SK-N-DZ (cell line): ENCODE data around the gene CDKL2. TPM values are rescaled to one million over a fixed set of nuclear protein-coding genes. Genes with fewer than 3 reads are reported as not detected.
A peak's percentile ranks its signal among the peaks of the same experiment; 100 is the strongest.
"Not testable (repeated sequence)": the region's sequence is repeated elsewhere in the genome, so short reads cannot be mapped to it uniquely, and the experiment has no call there.

Source experiments
- DNase-seq: peaks from one replicate; pipeline ENCODE4 v3.0.0-alpha.2; 2015; ENCODE audit warnings: low spot score
- polyA plus RNA-seq, 2 experiments: library from polyadenylated mRNA; depleted of rRNA; stranded (reverse); fragments of >200 nt; gene quantifications; 2 replicates each; pipeline ENCODE4 v1.2.3, GENCODE V29; 2014

The CDKL2 gene
- 1.9 and 2.5 TPM in 2 replicates for polyA plus RNA-seq (2014; cell fraction: cytosol; rRNA removed)
- polyA plus RNA-seq (2014; cell fraction: nucleus; rRNA removed): 2.1 and 3.2 TPM in 2 replicates

- DNase-seq: peak; percentile 89
These were observed at the start of gene CDKL2 for GRCh38 chr4:75630174-75630936. Gene CDKL2, minus strand, starts transcription at chr4:75630528. Its CDS starts 4,540 bp downstream, at chr4:75625988.

GRCh38 chr4:75678965-75679364 lies 48.6 kb upstream of the CDKL2 start:
- DNase-seq: no peak

- DNase-seq: no peak
These were observed 48.1 kb upstream of the CDKL2 start for GRCh38 chr4:75678473-75678872.

- DNase-seq: no peak
These were observed 44.7 kb upstream of the CDKL2 start for GRCh38 chr4:75675004-75675531.

GRCh38 chr4:75673959-75674328 lies 43.6 kb upstream of the CDKL2 start:
- peak; percentile 8 for DNase-seq

- peak; percentile 97 for DNase-seq
These were observed 43.0 kb upstream of the CDKL2 start, which contains the start of gene G3BP2 for GRCh38 chr4:75673027-75673958. Gene G3BP2, minus strand, starts transcription at chr4:75673411. Its CDS starts 11,386 bp downstream, at chr4:75662025.

- peak; percentile 53 for DNase-seq
These were observed 42.2 kb upstream of the CDKL2 start for GRCh38 chr4:75672461-75673026.

GRCh38 chr4:75671802-75672421 lies 41.6 kb upstream of the CDKL2 start:
- DNase-seq: no peak

GRCh38 chr4:75668596-75668995 lies 38.3 kb upstream of the CDKL2 start:
- DNase-seq: no peak

- not testable (repeated sequence) for DNase-seq
These were observed 37.3 kb upstream of the CDKL2 start for GRCh38 chr4:75667636-75668035.

GRCh38 chr4:75666299-75666698 lies 36.0 kb upstream of the CDKL2 start:
- no peak for DNase-seq

- DNase-seq: not testable (repeated sequence)
These were observed 34.3 kb upstream of the CDKL2 start for GRCh38 chr4:75664604-75665003.

- no peak for DNase-seq
These were observed 32.3 kb upstream of the CDKL2 start for GRCh38 chr4:75662626-75663025.

GRCh38 chr4:75660491-75660890 lies 30.2 kb upstream of the CDKL2 start:
- no peak for DNase-seq

- DNase-seq: no peak
These were observed 29.2 kb upstream of the CDKL2 start for GRCh38 chr4:75659512-75660031.

GRCh38 chr4:75658876-75659275 lies 28.5 kb upstream of the CDKL2 start:
- DNase-seq: no peak

GRCh38 chr4:75655562-75655961 lies 25.2 kb upstream of the CDKL2 start:
- no peak for DNase-seq

GRCh38 chr4:75654905-75655304 lies 24.6 kb upstream of the CDKL2 start:
- DNase-seq: no peak

- DNase-seq: no peak
These were observed 23.6 kb upstream of the CDKL2 start for GRCh38 chr4:75653845-75654503.

GRCh38 chr4:75644095-75644494 lies 13.8 kb upstream of the CDKL2 start:
- no peak for DNase-seq
